Measurements from ENCODE around the gene RNASEL.

RNASEL gene

DNA sequence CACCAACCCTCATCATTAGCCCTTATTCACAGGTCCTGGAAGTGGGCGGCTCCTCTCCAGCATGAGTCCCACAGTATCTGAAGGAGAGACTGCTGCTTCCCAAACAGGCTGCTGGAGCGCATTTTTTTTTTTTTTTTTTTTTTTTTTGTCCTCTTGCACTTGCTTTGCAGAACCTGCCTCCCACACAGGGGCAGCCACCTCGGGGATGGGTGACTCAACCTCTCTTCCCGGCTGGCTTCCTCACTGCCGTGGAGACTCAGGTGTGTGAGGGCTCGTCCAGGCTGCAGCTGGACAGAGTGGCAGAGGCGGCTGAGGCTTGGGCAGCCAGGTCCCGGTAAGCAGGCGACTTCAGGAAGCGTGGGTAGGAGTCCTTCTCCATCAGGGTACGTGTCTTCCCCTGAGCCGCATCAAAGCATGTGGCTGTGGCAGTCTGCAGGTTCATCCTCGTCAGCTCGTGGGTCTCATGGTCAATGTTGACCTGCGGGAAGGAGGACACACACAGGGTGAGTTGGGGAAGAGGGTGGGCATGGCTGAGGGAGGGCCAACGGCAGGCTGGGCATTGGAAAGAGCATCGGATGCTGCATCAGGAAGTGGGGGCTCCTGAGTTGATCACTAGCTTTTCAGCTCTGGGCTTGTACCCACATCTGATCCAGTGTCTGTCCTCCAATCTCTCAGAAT lies 11.1 kb upstream of the RNASEL start:
- no peak for DNase-seq

- no peak for DNase-seq
Measured at GRCh38 chr1:182599339-182599738, 10.3 kb upstream of the RNASEL start.

GRCh38 chr1:182598296-182598695 lies 9.2 kb upstream of the RNASEL start:
- DNase-seq: no peak

GRCh38 chr1:182596934-182597333 lies 7.9 kb upstream of the RNASEL start:
- DNase-seq: no peak

- DNase-seq: peak; percentile 59
Measured at GRCh38 chr1:182595641-182596240, 6.7 kb upstream of the RNASEL start.

GRCh38 chr1:182589931-182590330 lies 875 bp upstream of the RNASEL start:
- no peak for DNase-seq

DNA sequence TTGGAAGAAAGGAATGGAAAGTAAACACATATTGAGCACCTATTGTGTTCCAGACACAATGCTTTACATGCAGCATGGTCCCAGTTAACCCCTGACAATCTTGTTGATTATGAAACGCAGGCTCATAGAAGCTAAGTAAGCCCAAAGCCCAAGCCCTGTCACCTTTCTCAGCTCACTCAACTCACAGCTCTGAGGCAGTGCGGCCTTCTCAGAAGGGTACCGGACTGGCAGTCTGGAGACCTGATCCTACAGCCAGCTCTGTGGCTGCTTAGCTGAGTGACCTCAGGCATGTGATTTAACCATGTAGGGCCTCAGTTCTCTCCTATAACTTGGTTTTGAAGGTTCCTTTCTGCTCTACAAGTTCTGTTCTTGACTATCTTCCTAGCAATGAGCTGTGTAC lies 464 bp upstream of the RNASEL start:
- no peak for DNase-seq

DNA sequence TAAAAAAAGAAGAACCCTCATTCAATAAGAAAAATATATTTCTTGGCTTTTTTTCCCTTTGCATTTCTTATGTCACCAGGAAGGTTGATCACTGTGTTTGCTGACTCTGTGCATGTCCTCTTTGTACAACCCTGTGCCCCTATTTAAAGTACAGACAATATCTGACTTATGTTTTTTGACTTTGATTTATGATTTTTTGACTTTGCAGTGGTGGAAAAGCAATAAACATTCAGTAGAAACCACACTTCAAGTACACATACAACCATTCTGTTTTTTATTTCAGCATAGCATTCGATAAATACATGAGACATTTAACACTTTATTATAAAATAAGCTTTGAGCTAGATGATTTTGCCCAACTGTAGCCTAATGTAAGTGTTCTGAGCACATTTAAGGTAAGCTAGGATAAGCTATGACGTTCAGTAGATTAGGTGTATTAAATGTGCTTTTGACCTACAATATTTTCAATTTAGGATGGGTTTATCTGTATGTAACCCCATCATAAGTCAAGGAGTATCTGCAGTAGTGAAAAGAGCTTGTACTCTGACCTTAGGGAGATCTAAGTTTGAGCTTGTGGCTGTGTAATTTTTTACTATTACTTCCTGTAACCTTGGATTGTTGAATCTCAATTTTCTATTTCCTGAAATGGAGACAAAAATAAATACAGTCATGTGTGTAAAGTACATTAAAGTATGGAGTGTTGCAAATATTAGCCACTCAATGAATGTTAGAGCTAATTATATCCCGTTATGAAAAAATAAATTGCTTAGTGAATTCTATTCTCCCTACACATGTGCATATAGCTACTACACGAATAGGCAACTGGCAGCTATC lies 1.2 kb downstream of the RNASEL start:
- no peak for DNase-seq

- no peak for DNase-seq
Measured at GRCh38 chr1:182587093-182587492, 2.0 kb downstream of the RNASEL start.

DNA sequence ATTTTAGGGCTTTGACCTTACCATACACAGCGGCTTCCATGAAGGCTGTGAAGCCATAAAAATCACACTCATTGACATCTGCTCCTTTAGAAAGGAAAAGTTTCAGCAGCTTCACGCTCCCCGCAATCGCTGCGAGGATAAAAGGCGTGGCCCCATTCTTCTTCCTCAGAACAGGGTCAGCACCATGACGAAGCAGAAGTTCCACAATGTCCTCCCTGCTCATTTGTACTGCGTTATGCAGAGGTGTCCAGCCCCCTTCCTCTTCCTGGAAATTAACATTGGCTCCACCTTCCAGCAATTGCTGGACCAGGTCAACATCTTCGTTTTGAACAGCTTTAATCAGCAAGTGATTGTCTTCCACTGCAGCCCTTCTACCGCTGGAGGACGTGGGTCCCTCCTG lies 2.7 kb downstream of the RNASEL start:
- no peak for DNase-seq

DNA sequence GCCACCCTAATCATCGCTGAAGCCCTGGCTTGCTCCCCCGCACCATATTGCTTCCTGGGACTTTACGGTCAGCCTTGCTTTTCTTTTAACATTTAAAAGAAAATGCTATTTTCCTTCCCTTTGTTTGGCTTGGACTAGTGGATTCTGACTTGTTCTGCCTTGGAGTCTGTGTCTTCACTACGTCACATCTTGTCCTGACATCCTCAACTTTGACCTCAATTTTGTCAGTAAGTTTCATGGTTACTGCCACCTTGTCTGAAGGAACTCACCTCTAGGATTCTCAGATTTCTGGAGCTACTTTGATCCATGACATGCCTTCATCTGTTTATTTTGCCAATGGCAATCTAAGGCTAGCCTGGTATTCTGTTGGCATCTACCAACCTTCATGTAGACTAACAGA lies 4.3 kb downstream of the RNASEL start:
- DNase-seq: no peak

DNA sequence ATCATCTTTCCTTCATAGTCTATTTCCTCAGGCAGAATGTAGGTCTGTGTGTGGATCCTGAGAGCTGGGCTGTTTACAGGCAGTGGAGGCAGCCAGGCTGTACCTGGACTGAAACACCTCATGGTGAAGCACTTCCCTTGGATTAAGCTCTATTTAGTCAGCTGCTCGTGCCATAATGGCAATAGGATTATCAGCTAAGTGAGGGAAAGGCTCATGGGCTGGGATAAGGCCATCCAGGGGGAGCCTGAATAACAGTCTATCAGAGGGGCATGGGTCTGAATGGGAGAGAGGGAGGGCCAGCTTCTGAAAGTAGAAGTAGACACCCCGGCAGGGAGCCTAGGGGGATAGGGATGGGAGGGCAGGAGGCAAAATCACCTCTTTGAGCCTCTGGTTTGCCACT lies 8.3 kb downstream of the RNASEL start:
- DNase-seq: no peak

GRCh38 chr1:182575540-182576149 lies 13.4 kb downstream of the RNASEL start:
- DNase-seq: peak; percentile 65

- DNase-seq: no peak
Measured at GRCh38 chr1:182574156-182574555, 14.9 kb downstream of the RNASEL start.

DNA sequence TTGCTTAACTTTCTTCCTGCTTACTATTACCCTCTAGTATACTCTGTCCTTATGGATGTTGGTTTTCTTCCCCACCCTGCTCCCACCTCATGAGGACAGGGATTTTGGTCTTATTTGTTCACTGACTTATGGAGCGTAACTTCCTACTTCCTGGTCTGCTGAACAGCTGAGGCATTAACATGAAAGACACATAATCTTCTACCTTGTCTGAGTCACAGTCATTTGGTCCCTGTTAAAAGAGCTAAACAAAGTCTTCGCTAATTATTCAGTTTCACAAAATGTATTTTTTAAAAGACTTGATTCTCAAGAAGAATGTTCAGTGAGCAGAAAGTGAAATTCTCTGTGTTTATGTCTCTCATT lies 18.5 kb downstream of the RNASEL start:
- no peak for DNase-seq

DNA sequence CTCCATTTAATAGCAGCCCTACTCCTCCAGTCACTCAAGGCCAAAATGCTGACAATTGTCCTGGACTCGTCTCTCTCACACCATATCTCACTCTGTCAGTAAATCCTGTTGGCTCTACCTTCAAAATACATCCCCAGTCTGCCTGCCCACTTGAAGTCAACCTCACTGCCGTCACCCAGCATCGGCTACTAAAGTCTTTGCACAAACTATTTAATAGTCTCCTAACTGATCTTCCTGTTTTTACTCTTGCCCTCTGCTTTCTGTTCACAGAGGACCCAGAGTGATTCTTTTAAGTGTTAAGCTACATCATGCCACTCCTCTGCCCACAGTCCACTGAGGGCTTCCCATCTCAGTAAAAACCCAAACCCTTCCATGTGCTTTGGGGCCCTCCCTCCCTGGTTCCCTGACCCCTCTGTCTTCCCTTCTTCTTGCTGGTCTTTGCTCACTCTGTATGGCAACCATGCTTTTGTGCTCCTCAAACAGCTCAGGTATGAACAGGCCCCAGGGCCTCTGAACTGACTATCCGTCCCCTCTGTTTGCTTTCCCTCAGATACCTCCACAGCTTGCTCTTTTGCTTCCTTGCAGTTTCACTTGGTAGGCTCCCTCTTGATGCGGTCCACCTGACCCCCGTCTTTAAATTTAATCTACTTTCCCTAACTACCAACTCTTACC lies 19.0 kb downstream of the RNASEL start:
- no peak for DNase-seq

GRCh38 chr1:182568647-182569284 lies 20.3 kb downstream of the RNASEL start:
- no peak for DNase-seq

DNA sequence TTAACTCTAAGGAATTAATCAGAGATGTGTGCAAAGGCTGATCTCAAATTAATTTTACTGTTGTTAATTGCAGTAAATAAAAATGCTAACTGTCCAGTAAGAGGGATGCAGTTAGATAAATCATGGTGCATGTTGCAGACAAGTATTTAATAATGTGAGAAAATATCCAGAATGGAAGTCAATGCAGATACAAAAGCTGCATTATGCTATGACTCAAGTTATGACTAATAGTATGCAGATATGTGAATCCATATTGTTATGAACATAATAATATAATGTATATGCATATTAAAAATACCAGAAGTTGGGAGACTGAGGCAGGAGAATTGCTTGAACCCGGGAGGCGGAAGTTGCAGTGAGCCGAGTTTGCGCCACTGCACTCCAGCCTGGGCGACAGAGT lies 21.4 kb downstream of the RNASEL start:
- no peak for DNase-seq

DNA sequence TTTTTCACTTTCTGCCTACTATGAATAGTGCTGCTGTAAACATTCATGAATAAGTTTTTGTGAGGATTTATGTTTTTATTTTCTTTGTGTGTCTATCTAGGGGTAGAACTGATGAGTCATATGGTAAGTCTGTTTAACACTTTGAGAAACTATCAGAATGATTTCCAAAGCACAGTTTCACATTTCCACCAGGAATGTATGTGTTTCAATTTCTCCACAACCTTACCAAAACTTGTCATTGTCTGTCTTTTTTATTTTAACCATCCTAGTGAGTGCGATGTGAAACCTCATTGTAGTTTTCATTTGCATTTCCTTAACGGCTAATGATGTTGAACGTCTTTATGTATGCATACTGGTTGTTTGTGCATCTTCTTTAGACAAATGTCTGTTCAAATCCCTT lies 23.5 kb downstream of the RNASEL start:
- DNase-seq: no peak

- no peak for DNase-seq
Measured at GRCh38 chr1:182564406-182565004, 24.6 kb downstream of the RNASEL start.

- DNase-seq: no peak
Measured at GRCh38 chr1:182563095-182563494, 26.0 kb downstream of the RNASEL start.

- no peak for DNase-seq
Measured at GRCh38 chr1:182561456-182561855, 27.6 kb downstream of the RNASEL start.

Data from HCEC 1CT (cell line).